ENCODE data around the gene PPEF2.
A peak's percentile ranks its signal among the peaks of the same experiment; 100 is the strongest.

The PPEF2 gene

DNA sequence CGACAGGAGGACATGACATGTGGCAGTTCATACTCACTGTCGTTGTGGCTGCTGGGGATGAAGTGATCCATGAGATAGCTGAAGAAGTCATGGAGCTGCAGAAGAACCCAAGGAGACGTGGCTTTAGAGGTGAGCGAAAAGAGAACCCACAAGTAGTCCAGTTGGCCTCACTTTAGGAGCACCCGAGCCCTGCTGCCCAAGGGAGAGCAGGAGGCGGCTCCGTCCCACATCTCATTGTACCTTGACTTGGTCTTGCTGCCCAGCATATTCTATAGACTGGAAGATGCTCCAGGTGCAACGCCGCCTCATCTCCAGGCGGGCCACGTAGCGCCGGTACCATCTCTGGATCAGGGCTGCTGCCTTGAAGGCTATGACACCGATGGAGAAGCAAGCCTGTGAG lies 10.6 kb downstream of the PPEF2 start:
- DNase-seq = no peak

GRCh38 chr4:75889537-75890199 lies 12.6 kb downstream of the PPEF2 start:
- no peak for DNase-seq

GRCh38 chr4:75886104-75886503 lies 16.1 kb downstream of the PPEF2 start:
- no peak for DNase-seq

GRCh38 chr4:75881476-75881875 lies 20.8 kb downstream of the PPEF2 start:
- DNase-seq = no peak

DNA sequence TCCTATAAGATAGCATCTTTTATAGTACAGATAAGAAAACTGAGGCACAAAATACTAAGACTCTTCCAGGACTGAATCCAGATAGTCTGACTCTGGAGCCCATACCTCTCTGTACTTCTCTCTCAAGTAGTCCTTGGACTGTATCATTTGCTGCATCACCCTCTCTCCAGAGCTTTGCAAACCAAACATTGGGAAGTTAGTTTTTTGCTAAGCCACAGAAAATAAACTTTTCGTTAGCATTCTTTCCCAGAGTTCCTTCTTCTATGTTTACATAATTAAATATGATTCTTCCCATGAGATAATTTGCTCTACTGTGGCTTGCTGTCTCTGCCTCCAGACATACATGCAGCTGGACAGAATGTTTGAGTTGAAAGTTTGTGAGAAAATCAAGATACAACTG lies 22.0 kb downstream of the PPEF2 start:
- DNase-seq = no peak

DNA sequence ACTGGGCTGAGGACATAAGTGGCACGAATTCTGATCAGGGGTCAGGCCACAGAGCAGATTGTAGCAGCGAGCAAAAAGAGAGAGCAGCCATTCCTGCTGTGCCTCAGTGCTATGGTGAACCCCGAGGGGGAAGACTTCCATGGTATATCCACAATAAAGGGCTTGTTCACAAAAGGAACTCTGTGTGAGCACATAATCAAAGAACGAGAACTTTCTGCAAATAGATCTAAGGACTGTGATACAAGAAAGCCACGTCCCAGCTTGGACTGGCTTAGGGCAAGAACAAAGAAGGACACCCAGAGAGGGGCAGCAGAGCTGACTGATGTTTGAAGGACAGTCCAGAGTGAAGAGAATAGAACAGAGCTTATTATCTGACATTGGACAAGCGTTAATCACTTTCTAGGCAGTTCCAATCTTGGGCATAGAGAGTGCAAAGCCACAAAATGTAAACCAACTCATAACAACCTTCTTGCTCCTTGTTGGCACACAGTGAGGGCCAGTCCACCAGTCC lies 24.0 kb downstream of the PPEF2 start:
- DNase-seq = no peak

DNA sequence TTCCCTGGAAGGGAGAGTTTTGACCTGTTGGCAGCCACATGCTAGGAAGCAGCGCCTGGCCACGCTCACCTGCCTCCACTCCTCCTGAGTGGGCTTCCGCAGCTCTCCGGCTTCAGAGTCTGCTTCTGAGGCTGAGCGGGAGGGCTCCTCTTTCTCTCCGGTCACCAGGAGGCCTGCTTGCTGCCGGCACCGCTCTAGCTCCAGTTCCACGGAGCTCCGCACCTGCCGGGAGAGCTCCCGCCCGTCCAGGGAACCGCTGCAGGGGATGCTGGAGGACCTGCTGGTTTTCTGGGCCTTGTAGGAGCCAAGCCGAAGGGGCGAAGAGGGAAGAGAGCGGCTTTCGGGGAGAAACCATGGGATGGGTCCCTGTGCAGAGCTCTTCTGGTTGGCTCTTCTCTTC lies 26.0 kb downstream of the PPEF2 start:
- no peak for DNase-seq

DNA sequence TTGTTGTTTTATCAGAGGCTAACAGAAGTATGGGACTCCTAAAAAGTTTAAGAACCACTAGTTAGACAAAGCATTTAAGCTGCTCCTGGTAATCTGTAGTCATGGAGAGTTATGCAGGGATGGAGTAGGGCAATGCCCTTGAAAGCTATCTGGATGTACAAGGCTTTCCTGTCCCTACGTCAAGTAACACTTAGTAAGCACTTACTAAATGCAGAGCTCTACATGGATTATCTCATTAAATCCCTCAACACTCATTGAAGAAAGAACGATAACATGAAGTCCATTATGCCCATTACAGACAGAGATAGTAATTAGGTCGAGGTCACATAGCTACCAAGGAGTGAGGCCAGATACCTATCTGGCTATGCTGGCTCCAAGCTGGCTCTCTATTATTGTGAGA lies 33.2 kb downstream of the PPEF2 start:
- DNase-seq = no peak

DNA sequence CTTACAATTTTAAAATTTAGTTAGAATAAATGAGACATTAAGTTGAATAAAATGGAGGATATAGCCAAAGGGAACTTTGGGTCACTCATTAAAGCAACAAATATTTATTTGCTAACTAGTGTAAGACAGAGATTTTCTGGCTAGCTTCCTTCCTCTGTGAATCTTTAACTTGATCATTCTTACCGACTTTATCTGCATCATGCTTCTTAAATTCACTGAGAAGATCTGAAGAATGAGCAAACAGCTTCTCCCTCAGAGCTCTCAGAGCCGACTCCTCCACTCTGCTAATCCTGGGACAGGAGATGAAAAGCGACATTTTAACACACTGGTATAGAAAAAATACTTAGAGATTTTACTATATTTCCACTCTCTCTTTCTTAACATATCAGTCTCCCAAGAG lies 35.1 kb downstream of the PPEF2 start:
- DNase-seq = no peak

- no peak for DNase-seq
These were observed 41.6 kb downstream of the PPEF2 start for GRCh38 chr4:75860606-75861005.

DNA sequence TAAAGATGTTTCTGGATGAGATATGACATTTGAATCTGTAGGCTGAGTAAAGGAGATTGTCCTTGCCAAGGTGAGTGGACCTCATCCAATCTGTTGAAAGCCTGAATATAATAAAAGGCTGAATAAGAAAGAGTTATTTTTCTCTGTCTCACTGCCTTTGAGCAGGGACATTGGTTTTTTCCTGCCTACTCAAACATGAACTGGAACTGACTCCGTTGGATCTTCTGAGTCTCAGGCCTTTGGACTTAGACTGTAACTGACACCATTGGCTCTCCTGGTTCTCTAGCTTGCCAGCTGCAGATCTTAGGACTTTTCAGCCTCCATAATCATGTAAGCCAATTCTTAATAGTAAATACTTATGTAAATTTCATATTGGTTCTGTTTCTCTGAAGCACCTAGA lies 43.5 kb downstream of the PPEF2 start:
- no peak for DNase-seq

DNA sequence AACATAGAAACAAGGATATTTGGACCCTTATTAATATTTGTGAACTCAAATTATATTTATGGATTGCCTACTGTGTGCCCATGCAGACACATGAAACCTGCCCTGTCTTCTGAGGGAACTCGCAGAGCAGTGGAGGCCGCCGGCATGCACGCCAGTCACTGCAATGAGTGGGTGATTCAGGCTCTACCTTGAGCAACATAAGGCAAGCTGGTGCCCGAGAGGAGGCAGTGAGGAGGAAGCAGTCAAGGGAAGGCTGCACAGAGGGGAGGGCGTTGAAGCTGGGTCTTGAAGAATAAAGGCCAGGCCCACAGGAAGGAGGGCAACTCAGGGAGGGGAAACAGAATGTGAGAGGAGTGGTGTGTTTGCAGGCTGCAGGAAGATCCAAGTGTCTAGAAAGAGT lies 52.8 kb downstream of the PPEF2 start:
- no peak for DNase-seq

- DNase-seq = no peak
These were observed 53.4 kb downstream of the PPEF2 start for GRCh38 chr4:75848891-75849290.

GRCh38 chr4:75848171-75848760 lies 54.0 kb downstream of the PPEF2 start:
- DNase-seq = peak; percentile 75

DNA sequence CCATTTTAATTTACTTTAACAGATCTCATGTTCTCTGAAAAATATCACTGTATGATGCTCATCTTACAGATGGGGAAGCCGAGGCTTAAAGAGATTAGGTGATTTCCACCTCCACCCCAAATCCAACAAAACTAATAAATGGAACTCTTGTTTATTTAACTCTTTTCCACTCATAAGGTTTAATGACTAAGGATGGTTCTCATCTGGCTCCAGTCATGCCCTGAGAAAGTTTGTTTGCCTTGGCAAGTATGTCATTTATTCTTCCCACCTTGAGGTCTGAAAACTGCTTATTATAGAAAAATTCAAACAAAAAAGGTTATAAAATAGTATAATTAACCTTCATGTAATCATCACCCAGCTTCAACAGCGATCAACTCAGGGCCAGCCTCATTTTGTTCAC lies 56.3 kb downstream of the PPEF2 start:
- no peak for DNase-seq

- no peak for DNase-seq
These were observed 58.0 kb downstream of the PPEF2 start for GRCh38 chr4:75844151-75844662.

DNA sequence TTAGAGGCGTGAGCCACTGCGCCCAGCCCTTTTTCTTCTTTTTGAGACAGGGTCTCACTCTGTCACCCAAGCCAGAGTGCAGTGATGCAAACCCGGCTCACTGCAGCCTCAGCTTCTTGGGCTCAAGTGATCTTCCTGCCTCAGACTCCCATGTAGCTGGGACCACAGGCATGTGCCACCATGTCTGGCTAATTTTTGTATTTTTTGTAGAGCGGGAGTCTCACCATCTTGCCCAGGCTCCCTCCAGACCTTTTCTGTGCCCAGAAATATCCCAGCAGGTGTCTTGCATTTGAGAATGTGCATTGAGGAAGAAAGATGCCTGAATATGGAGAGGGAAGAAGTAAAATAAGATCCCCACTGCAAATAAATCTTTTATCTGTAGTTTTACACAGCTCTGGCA lies 58.7 kb downstream of the PPEF2 start:
- no peak for DNase-seq

DNA sequence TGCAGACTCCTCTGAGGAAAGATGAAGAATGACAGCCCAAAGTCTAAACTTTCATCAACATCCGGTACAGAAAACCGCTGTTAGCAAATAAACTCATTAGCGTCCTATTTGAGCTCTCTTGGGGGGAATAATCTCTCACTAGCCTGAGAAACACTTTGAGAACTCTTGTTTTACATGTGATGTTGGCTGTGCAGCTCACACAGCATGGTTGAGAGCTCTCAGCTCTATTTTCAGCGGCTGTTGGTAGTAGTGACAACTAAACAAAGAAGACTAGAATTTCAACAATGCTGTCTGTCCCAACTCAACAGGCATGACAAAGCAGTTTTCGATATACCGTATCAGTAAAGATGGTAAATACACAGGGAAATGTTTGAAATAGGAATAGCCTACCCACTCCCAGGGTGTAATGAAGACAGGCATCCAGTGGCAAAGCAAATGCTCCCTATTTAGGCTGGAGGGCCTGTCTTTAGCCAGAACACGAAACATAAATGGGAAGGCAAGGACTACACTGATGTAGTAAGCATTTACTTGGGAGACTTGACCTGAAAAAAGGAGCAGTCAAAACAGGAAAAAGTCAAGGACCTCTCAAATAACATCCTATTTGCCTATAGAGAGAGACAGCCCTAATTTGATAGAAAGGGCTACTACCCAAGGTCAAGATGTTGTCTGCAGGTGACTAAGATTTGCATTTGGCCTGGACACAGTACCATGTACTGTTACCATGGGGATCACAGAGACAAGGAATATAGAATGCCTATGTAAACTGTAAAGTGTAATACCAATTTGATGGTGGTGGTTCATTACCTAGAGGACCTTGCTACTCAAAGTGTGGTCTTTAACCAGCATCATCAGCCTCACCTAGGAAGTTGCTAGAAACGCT lies 60.4 kb downstream of the PPEF2 start:
- DNase-seq = no peak

DNA sequence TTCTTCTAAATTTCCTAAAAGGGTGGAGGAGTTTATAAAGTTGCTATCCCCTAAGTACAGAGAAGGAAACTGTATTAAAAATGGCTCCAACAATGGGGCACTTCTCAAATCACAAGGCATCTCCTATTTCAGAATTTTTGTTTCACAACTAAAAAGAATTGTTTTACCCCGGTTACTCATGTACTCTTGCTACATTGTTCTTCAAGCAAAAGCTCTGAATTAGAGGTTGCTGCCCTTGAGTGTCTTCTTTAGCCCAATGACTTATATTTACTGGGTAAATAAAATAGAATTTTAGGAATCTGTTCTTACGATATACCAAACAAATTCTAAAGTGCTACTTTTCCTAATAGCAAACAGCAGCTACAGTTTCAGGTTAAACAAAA lies 67.5 kb downstream of the PPEF2 start:
- no peak for DNase-seq

DNA sequence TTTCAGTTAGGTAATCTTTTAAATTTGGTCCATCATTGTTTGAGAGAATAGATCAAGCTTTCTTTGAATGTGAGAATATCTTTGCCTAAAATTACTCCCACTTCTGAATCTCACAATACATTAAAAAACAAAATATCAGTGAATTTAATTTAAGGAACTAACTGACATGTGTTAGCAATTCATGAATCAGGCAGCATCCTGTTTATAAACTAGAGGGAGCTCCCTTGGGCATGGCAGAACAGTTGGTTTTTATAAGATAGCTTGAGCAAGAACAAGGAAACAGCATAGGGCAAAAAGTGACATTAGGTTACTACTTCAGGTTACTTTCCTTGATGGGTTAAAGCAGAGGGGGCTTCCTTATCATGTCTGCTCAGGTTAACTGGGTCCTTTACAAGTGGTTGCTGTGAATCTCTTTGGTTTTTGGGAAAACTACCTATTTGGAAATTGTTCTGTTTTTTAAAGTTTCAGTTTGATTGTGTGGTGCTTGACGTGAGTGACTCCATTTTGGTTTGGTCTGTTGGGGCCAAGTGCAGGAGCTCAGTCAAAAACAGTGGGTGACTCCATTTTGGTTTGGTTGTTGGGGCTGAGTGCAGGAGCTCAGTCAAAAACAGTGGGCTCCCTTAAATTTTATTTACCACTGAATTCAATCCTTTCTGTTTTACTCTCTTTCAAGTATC lies 68.0 kb downstream of the PPEF2 start:
- no peak for DNase-seq

- DNase-seq = no peak
These were observed 70.3 kb downstream of the PPEF2 start for GRCh38 chr4:75831856-75832405.

DNA sequence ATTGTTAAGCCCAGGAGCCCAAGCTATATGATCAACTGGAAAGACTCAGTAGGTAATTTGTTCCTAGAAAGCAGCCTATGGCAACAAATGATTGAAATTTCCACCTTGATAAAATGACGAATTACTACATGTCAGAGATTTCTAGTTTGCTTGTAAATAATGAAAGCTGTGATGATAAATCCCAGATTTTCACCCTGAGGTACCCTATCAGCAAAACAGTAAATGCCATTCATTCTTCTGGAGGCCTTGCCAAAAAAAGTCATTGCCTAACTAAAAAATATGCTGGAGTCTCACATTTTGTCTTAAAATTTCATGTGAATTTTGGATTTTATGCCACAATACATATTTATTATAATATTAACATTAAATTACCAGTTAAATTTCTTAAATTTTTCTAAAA lies 71.3 kb downstream of the PPEF2 start:
- DNase-seq = no peak

DNA sequence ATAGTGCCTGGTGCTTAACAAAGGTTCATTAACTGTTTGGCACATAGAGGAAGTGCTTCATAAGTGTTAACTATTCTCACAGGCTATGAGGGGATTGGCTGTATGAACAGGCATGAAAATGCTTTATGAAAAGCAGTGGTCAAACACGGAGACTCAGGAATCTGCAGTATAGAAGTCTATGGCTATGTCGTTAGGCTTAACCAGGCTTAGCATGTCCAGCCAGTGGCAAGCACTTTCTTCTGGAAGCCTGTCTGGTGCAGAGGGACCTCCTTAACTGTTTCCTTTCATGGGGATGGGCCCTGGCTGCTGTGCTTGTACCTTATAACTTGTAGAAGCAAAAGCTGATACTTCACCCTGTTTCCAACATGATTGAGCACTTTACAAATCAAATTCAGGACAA lies 78.4 kb downstream of the PPEF2 start:
- no peak for DNase-seq
